CD4-positive, CD25-positive, alpha-beta regulatory T cell (primary cell): ENCODE results near the gene TBX2. TPM values are rescaled to one million over a fixed set of nuclear protein-coding genes. Genes with fewer than 3 reads are reported as not detected.
"Not testable (repeated sequence)": the region's sequence is repeated elsewhere in the genome, so short reads cannot be mapped to it uniquely, and the experiment has no call there.

ENCODE experiments used
- ATAC-seq, 2 donors: fragments of 150-1000 bp; cut with Tn5 transposase; one replicate each; pipeline ENCODE4 v1.10.0; 2021; ENCODE audit warnings: low read depth in 2 of 2, moderate number of reproducible peaks in 2 of 2, moderate library complexity in 1 of 2
- DNase-seq, 3 donors: peaks; one replicate each; pipeline versions ENCODE4 v3.0.0 to v3.0.0-alpha.2; 2012 to 2022; ENCODE audit warnings: mixed read lengths in 1 of 3
- H3K27ac ChIP-seq: one replicate; pipeline ENCODE4 v1.7.0; 2013; ENCODE audit warnings: mild to moderate bottlenecking, low read length; ENCODE audit not compliant: insufficient read depth, poor library complexity, severe bottlenecking
- H3K27me3 ChIP-seq: one replicate; pipeline ENCODE4 v1.7.0; 2013; ENCODE audit warnings: low read length; ENCODE audit not compliant: control insufficient read depth, insufficient read depth
- H3K36me3 ChIP-seq: one replicate; pipeline ENCODE4 v1.7.0; 2013; ENCODE audit warnings: mild to moderate bottlenecking, low read length, moderate library complexity; ENCODE audit not compliant: control insufficient read depth, insufficient read depth
- H3K4me1 ChIP-seq: 2 replicates; pipeline ENCODE4 v1.7.0; 2013; ENCODE audit warnings: mild to moderate bottlenecking, low read length; ENCODE audit not compliant: insufficient read depth, control insufficient read depth, poor library complexity, severe bottlenecking
- H3K4me3 ChIP-seq: one replicate; pipeline ENCODE4 v1.7.0; 2013; ENCODE audit warnings: low read depth, mild to moderate bottlenecking, low read length, moderate library complexity
- H3K9me3 ChIP-seq, 2 experiments: 1 replicate in 1 of 2; 2 replicates in 1 of 2; pipeline ENCODE4 v1.7.0; 2013; ENCODE audit warnings: low read length in 2 of 2, mild to moderate bottlenecking in 1 of 2, moderate library complexity in 1 of 2; ENCODE audit not compliant: control insufficient read depth in 2 of 2
- H3K27ac Mint-ChIP-seq, 3 donors: one replicate each; pipeline ENCODE4 v1.8.0; 2020 to 2022; ENCODE audit warnings: mild to moderate bottlenecking in 3 of 3, mixed read lengths in 3 of 3, moderate library complexity in 2 of 3
- H3K27me3 Mint-ChIP-seq: one replicate; pipeline ENCODE4 v1.8.0; 2022; ENCODE audit warnings: mild to moderate bottlenecking, mixed read lengths
- H3K36me3 Mint-ChIP-seq: one replicate; pipeline ENCODE4 v1.8.0; 2020; ENCODE audit warnings: mixed read lengths
- H3K4me1 Mint-ChIP-seq, 4 donors: one replicate each; pipeline ENCODE4 v1.8.0; 2020 to 2022; ENCODE audit warnings: mixed read lengths in 4 of 4, mild to moderate bottlenecking in 1 of 4
- H3K4me3 Mint-ChIP-seq, 4 donors: one replicate each; pipeline ENCODE4 v1.8.0; 2020 to 2022; ENCODE audit warnings: mild to moderate bottlenecking in 4 of 4, mixed read lengths in 4 of 4, moderate library complexity in 3 of 4
- H3K9me3 Mint-ChIP-seq, 7 donors: one replicate each; pipeline ENCODE4 v1.8.0; 2020 to 2022; ENCODE audit warnings: mixed read lengths in 7 of 7, mild to moderate bottlenecking in 3 of 7, moderate library complexity in 2 of 7
- polyA plus RNA-seq, 4 donors: library from polyadenylated mRNA; unstranded; fragments of 300-500 nt; fragmentation: Illumina TruSeq; gene quantifications; one replicate each; pipeline ENCODE4 v1.2.3, GENCODE V29; 2021
- total RNA-seq: library from RNA; stranded (reverse); gene quantifications from one replicate; pipeline ENCODE4 v1.2.3, GENCODE V29; 2022

The TBX2 gene
- total RNA-seq: not detected
- polyA plus RNA-seq: not detected

GRCh38 chr17:61399131-61400065 is at the start of gene TBX2:
TSS of gene TBX2 (plus strand) at chr17:61399843. CDS start at chr17:61400177, 334 bp downstream.
- Histone ChIP-seq H3K9me3 (no peaks in the 10 kb centered on the region), H3K27ac (no peak within 1 kb of the TSS), H3K27me3 (peaks cover 14% of the 10 kb centered on the region), H3K4me3 (no peak within 1 kb of the TSS), H3K36me3 (no peaks in the 10 kb centered on the region), H3K4me1 (peaks cover 65% of the 10 kb centered on the region)
- H3K4me1 Mint-ChIP-seq: peaks cover 5 to 48% (median 23%) of the 10 kb centered on the region in 4 donors
- no peak within 1 kb of the TSS for H3K27ac Mint-ChIP-seq
- H3K4me3 Mint-ChIP-seq: peak within 1 kb of the TSS; percentile 64 to 83 (median 70)
- peaks cover 64% of the 10 kb centered on the region for H3K27me3 Mint-ChIP-seq
- H3K36me3 Mint-ChIP-seq: no peaks in the 10 kb centered on the region
- no peak for ATAC-seq
- peaks cover 0 to 6% (median 0%) of the 10 kb centered on the region in 7 donors for H3K9me3 Mint-ChIP-seq
- DNase-seq: no peak

DNA sequence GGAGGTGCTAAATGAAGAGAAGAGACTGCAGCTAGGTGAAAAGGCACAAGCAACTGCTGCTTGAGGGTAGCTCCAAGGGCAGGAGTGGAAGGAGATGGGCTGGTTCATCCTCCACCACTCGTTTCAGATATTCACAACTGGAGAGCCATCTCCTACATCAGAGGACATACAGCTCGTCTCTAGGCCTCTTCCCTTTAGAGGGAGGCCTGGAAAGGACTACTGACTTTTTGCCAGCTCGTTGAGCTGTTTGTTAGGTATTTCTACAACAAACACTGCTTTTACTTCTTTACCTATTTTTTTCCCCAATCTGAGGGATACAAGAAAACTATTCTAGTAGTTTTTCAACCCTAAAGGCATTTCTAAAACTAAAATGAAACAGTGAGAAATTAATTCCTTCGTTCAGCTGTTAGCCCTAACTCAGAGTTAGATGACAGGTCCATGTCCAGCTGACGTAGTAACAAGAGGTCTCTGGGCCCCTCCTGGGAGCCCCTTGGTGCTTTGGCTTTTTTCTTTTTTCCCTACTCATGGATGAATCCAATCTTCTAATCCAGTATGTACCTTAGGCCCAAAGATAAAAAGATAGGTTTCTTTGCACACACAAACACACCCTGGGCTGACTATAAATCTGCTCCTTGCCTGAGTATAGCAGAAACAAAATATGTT is 47.8 kb upstream of the TBX2 start:
- H3K27me3 Mint-ChIP-seq: no peaks in the 10 kb centered on the region
- H3K27ac ChIP-seq: no peak overlapping the region
- no peaks in the 10 kb centered on the region for H3K36me3 Mint-ChIP-seq
- ATAC-seq (no peak), DNase-seq (no peak)
- no peaks in the 10 kb centered on the region for H3K36me3 ChIP-seq
- no peaks in the 10 kb centered on the region for H3K4me1 Mint-ChIP-seq
- no peaks in the 10 kb centered on the region for H3K9me3 Mint-ChIP-seq
- H3K27me3 ChIP-seq: no peaks in the 10 kb centered on the region
- no peak overlapping the region for H3K4me3 Mint-ChIP-seq
- no peaks in the 10 kb centered on the region for H3K9me3 ChIP-seq
- no peak overlapping the region for H3K4me3 ChIP-seq
- H3K27ac Mint-ChIP-seq: no peak overlapping the region
- no peaks in the 10 kb centered on the region for H3K4me1 ChIP-seq

DNA sequence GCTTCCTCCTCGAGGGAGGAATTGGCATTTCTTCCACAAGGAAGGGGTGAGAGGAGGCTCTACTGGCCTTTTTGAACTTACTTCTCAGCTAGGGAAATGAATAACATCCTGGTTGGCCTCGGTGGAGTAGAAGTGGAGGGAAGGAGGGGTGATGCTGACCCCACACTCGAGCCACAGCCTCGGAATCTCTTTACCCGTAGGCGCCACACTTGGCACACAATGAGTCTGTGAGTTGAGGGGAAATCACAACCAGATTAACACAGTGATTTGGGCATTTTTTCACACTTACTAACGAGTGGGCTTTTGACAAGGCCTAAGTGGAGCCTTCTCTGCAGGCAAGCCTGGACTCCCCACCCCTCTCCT is 47.3 kb upstream of the TBX2 start:
- H3K9me3 Mint-ChIP-seq: no peaks in the 10 kb centered on the region
- no peaks in the 10 kb centered on the region for H3K36me3 Mint-ChIP-seq
- Histone ChIP-seq H3K9me3 (no peaks in the 10 kb centered on the region), H3K36me3 (no peaks in the 10 kb centered on the region), H3K27me3 (no peaks in the 10 kb centered on the region), H3K4me3 (no peak overlapping the region), H3K4me1 (no peaks in the 10 kb centered on the region), H3K27ac (no peak overlapping the region)
- no peak for ATAC-seq
- no peak overlapping the region for H3K4me3 Mint-ChIP-seq
- DNase-seq: no peak
- no peaks in the 10 kb centered on the region for H3K27me3 Mint-ChIP-seq
- H3K27ac Mint-ChIP-seq: no peak overlapping the region
- H3K4me1 Mint-ChIP-seq: no peaks in the 10 kb centered on the region

- H3K9me3 Mint-ChIP-seq: no peaks in the 10 kb centered on the region
Measured at GRCh38 chr17:61352781-61353491, 46.7 kb upstream of the TBX2 start.

GRCh38 chr17:61353615-61354014 is 46.0 kb upstream of the TBX2 start:
- H3K4me3 ChIP-seq: no peak overlapping the region
- Mint-ChIP-seq H3K4me1 (no peaks in the 10 kb centered on the region), H3K27ac (no peak overlapping the region), H3K36me3 (no peaks in the 10 kb centered on the region), H3K4me3 (no peak overlapping the region), H3K27me3 (no peaks in the 10 kb centered on the region), H3K9me3 (no peaks in the 10 kb centered on the region)
- H3K9me3 ChIP-seq: no peaks in the 10 kb centered on the region
- ATAC-seq: no peak
- no peaks in the 10 kb centered on the region for H3K27me3 ChIP-seq
- DNase-seq: no peak
- H3K27ac ChIP-seq: no peak overlapping the region
- H3K4me1 ChIP-seq: no peaks in the 10 kb centered on the region
- no peaks in the 10 kb centered on the region for H3K36me3 ChIP-seq

More at GRCh38 chr17:61352781-61353491, 46.7 kb upstream of the TBX2 start:
- DNase-seq (no peak), ATAC-seq (no peak)
- Histone ChIP-seq H3K27me3 (no peaks in the 10 kb centered on the region), H3K27ac (no peak overlapping the region), H3K36me3 (no peaks in the 10 kb centered on the region), H3K4me3 (no peak overlapping the region), H3K4me1 (no peaks in the 10 kb centered on the region), H3K9me3 (no peaks in the 10 kb centered on the region)
- Mint-ChIP-seq H3K4me1 (no peaks in the 10 kb centered on the region), H3K27me3 (no peaks in the 10 kb centered on the region), H3K27ac (peak overlapping the region in 1 of 3 donors; percentile 14), H3K4me3 (no peak overlapping the region), H3K36me3 (no peaks in the 10 kb centered on the region)

DNA sequence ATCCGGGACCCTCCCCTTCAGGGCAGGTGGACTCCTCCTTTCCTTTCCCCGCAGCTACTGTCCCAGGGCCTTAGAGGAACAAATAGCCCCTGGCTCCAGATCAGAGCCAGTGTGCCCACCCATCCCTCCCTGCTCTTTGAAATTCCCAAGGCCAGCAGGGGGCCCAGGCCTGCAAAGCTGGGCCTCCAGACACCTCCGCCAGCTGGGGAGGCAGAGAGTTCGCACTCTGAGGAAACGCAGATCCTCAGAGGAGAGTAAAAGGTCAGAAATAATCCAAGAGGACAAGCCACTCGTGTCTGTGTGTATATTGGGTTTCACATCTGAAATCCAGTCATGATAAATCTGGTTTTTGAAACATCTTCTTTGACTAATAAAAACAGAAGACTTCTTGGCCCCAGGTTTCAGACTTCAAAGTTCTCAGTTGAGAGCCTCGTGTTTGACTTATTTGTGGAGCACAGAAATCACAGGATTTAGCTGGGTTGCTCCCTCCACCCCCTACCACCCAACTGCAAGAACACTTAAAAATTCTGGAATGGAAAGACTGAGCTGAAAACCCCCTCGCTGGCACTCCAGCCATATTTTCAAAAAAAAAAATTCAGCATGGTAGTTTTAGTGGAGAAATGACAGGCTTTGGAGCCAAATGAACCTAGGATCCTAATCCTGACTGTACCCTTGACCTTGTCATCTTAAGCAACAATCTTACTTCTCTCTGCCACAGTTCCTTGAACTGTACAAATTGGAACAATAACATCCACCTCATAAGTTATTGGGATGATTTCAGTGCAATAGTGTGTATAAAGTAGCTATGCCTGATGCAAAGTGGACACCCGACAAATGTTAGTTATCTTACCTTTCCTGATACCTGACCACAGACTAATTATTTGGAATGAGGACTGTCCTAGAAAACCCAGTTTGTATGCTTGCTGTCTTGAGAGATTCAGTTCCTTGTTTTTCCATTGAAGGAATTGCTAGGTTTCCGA is 44.5 kb upstream of the TBX2 start:
- Mint-ChIP-seq H3K36me3 (no peaks in the 10 kb centered on the region), H3K9me3 (no peaks in the 10 kb centered on the region), H3K4me1 (no peaks in the 10 kb centered on the region), H3K4me3 (no peak overlapping the region), H3K27me3 (no peaks in the 10 kb centered on the region), H3K27ac (no peak overlapping the region)
- Histone ChIP-seq H3K36me3 (no peaks in the 10 kb centered on the region), H3K27me3 (no peaks in the 10 kb centered on the region), H3K4me1 (no peaks in the 10 kb centered on the region), H3K9me3 (no peaks in the 10 kb centered on the region), H3K27ac (no peak overlapping the region), H3K4me3 (no peak overlapping the region)
- no peak for ATAC-seq
- DNase-seq: no peak

DNA sequence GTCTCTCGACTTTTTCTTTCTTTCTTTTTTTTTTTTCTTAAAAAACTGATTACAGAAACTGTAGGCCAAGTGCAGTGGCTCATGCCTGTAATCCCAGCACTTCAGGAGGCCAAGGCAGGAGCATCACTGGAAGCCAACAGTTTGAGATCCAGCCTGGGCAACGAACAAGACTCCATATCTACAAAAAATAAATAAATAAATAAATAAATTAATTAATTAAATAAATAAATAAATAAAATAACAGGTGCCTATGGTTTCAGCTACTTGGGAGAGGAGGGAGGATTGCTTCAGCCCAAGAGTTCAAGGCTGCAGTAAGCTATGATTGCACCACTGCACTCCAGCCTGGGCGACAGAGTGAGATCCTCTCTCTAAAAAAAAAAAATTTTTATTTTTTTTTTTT is 42.6 kb upstream of the TBX2 start:
- H3K4me1 ChIP-seq, H3K4me3 ChIP-seq, H3K9me3 Mint-ChIP-seq, H3K4me3 Mint-ChIP-seq, H3K36me3 ChIP-seq, DNase-seq, H3K9me3 ChIP-seq, H3K27me3 Mint-ChIP-seq, H3K4me1 Mint-ChIP-seq, ATAC-seq, H3K27ac Mint-ChIP-seq, H3K27me3 ChIP-seq, H3K27ac ChIP-seq, H3K36me3 Mint-ChIP-seq: not testable (repeated sequence)
